Anterior cingulate cortex (tissue), 58 donors: Measurements from ENCODE around the gene PLPPR3.
A peak's percentile ranks its signal among the peaks of the same experiment; 100 is the strongest.

ENCODE experiments used
- DNase-seq, 58 donors: peaks; one replicate each; lab custom pipeline; 2025; lab: John Stamatoyannopoulos, UW

PLPPR3 gene

GRCh38 chr19:821825-822503, at the start of gene PLPPR3:
PLPPR3 (minus strand) TSS chr19:821955; CDS start chr19:821559, 396 bp downstream.
- peak in 1 of 58 donors; percentile 20 for DNase-seq

GRCh38 chr19:870963-871401, 49.2 kb upstream of the PLPPR3 start:
- peak in 31 of 58 donors; percentile 11 to 62 (median 34) for DNase-seq

- DNase-seq, result no peak
These were observed 48.6 kb upstream of the PLPPR3 start for GRCh38 chr19:870314-870713.

GRCh38 chr19:869245-870177, 47.8 kb upstream of the PLPPR3 start:
- DNase-seq, result no peak

- no peak for DNase-seq
These were observed 46.9 kb upstream of the PLPPR3 start for GRCh38 chr19:868458-869244.

- no peak for DNase-seq
These were observed 46.2 kb upstream of the PLPPR3 start for GRCh38 chr19:867855-868457.

GRCh38 chr19:867301-867793, 45.6 kb upstream of the PLPPR3 start:
- DNase-seq, result no peak

GRCh38 chr19:866769-867300, 45.1 kb upstream of the PLPPR3 start:
- DNase-seq, result no peak

GRCh38 chr19:863315-863620, 41.5 kb upstream of the PLPPR3 start:
- DNase-seq, result no peak

- DNase-seq, result peak in 3 of 58 donors; percentile 9 to 24 (median 23)
These were observed 41.0 kb upstream of the PLPPR3 start for GRCh38 chr19:862581-863314.

- peak in 1 of 58 donors; percentile 47 for DNase-seq
These were observed 40.2 kb upstream of the PLPPR3 start for GRCh38 chr19:861756-862580.

- no peak for DNase-seq
These were observed 39.5 kb upstream of the PLPPR3 start for GRCh38 chr19:861141-861755.

GRCh38 chr19:858868-859843, 37.4 kb upstream of the PLPPR3 start, which contains the start of gene CFD:
CFD (plus strand) TSS chr19:859664; CDS start chr19:859690, 26 bp downstream.
- peak in 4 of 58 donors; percentile 19 to 24 (median 21) for DNase-seq

GRCh38 chr19:858284-858683, 36.5 kb upstream of the PLPPR3 start:
- no peak for DNase-seq

GRCh38 chr19:855566-856120, 33.9 kb upstream of the PLPPR3 start:
- DNase-seq, result no peak

- DNase-seq, result no peak
These were observed 33.4 kb upstream of the PLPPR3 start for GRCh38 chr19:855142-855541.
